Measurements from ENCODE around the gene OSBPL9.

- TF ChIP-seq CTCF (IDR thresholded peaks at IDR 0.05; ENCODE audit: low read length): no peak
- no peak for TF ChIP-seq EZH2 (IDR thresholded peaks at IDR 0.05; ENCODE audit: borderline replicate concordance, low read length)
These were observed 141.4 kb downstream of the OSBPL9 start for GRCh38 chr1:51758310-51758709.

Data from OCI-LY1 (cell line).